Caco-2 (cell line): ENCODE results near the gene FAM107B. TPM values are rescaled to one million over a fixed set of nuclear protein-coding genes. Genes with fewer than 3 reads are reported as not detected.

Source experiments
- BruUV-seq: library from RNA; stranded (reverse); fragments of 400-500 nt; replicated peaks from 2 replicates; lab custom pipeline; 2021; lab: Mats Ljungman, UMichigan
- CTCF ChIA-PET: fragments of 300-600 bp; sonication (Branson Sonifier 250); formaldehyde crosslinking; loops from one replicate; lab custom pipeline; 2022; ENCODE audit warnings: antibody characterized with exemption; lab: Charles Lee
- POLR2A ChIA-PET: fragments of 300-600 bp; sonication (Branson Sonifier 250); formaldehyde crosslinking; loops from one replicate; lab custom pipeline; 2022; ENCODE audit warnings: antibody characterized with exemption; lab: Charles Lee
- DNase-seq, 2 experiments: peaks; one replicate each; pipeline versions ENCODE4 v3.0.0 to v3.0.0-alpha.2; 2020 to 2022
- H3K27me3 ChIP-seq: replicated peaks from 2 replicates; pipeline ENCODE4 v1.6.0; 2011; ENCODE audit warnings: low read length; ENCODE audit not compliant: control insufficient read depth, insufficient read depth
- H3K36me3 ChIP-seq: 2 replicates; pipeline ENCODE4 v1.5.1; 2011; ENCODE audit warnings: low read length; ENCODE audit not compliant: control insufficient read depth, insufficient read depth
- H3K4me1 ChIP-seq: fragments of 250-450 bp; sonication (Bioruptor Pico); 2 replicates; pipeline ENCODE4 v1.5.1; 2020; ENCODE audit warnings: mild to moderate bottlenecking
- H3K4me3 ChIP-seq: 2 replicates; pipeline ENCODE4 v1.5.1; 2011; ENCODE audit warnings: low read depth, mild to moderate bottlenecking, control low read depth, low read length
- H3K9me3 ChIP-seq: fragments of 250-450 bp; sonication (Bioruptor Pico); 2 replicates; pipeline ENCODE4 v1.5.1; 2020; ENCODE audit warnings: mild to moderate bottlenecking, moderate library complexity
- H3K27ac Mint-ChIP-seq: one replicate; pipeline ENCODE4 v1.8.0; 2022; ENCODE audit warnings: mixed read lengths; ENCODE audit not compliant: unreplicated experiment
- H3K27me3 Mint-ChIP-seq: one replicate; pipeline ENCODE4 v1.8.0; 2022; ENCODE audit warnings: mixed read lengths; ENCODE audit not compliant: insufficient read depth, unreplicated experiment
- H3K36me3 Mint-ChIP-seq: one replicate; pipeline ENCODE4 v1.8.0; 2022; ENCODE audit warnings: mild to moderate bottlenecking, mixed read lengths; ENCODE audit not compliant: insufficient read depth, unreplicated experiment
- H3K4me1 Mint-ChIP-seq: one replicate; pipeline ENCODE4 v1.8.0; 2022; ENCODE audit warnings: low read depth, mixed read lengths; ENCODE audit not compliant: unreplicated experiment
- H3K4me3 Mint-ChIP-seq: one replicate; pipeline ENCODE4 v1.8.0; 2022; ENCODE audit warnings: mild to moderate bottlenecking, moderate library complexity, mixed read lengths; ENCODE audit not compliant: unreplicated experiment
- H3K9me3 Mint-ChIP-seq: one replicate; pipeline ENCODE4 v1.8.0; 2022; ENCODE audit warnings: mixed read lengths; ENCODE audit not compliant: unreplicated experiment
- intact Hi-C: fragments of 100-400 bp; cut with micrococcal nuclease; formaldehyde crosslinking; loops from one replicate; pipeline ENCODE4 v1.10.0; 2022; ENCODE audit not compliant: unreplicated experiment
- total RNA-seq: library from RNA; stranded (reverse); gene quantifications from 2 replicates; pipeline ENCODE4 v1.2.3, GENCODE V29; 2022
- TF ChIP-seq, protein P1 (sequence below), 2 experiments: fragments of 200-600 bp in 1 of 2; IDR thresholded peaks; 1 replicate in 1 of 2; 2 replicates in 1 of 2; pipeline versions ENCODE4 v1.5.1 to v1.8.0; 2011 to 2022; ENCODE audit warnings: antibody characterized with exemption in 1 of 2, control low read depth in 1 of 2, inconsistent platforms in 1 of 2, low read depth in 1 of 2, low read length in 1 of 2, mild to moderate bottlenecking in 1 of 2, moderate library complexity in 1 of 2; ENCODE audit not compliant: insufficient read depth in 1 of 2, severe bottlenecking in 1 of 2, unreplicated experiment in 1 of 2

FAM107B gene
- total RNA-seq, 1 experiment from 2014 or later = 206 TPM

DNA sequence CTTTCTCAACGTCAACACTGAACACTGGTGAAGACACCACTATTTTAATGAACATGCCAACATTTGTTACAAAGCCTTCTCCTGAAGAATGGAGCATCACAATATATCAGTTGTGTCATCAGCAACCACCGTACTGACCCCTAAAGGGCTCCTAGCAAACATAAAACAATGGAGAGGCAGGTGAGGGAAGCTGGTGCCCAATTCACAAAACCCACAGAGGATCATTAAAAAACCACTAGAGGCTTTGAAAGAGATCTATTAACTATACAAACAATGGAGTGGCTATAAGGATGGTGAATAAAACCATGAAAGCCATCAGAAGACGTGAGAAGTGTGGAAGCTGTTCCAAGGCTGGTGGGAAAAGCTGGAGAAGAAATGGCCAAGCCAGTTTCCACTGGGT lies 150.8 kb downstream of the FAM107B start:
- peaks cover 7% of the 10 kb centered on the region for H3K4me1 Mint-ChIP-seq
- Histone ChIP-seq H3K4me3 (no peak overlapping the region), H3K36me3 (no peaks in the 10 kb centered on the region), H3K27me3 (no peaks in the 10 kb centered on the region), H3K4me1 (0 out of 2 replicates have a peak, but pooled peaks cover 9% of the 10 kb centered on the region), H3K9me3 (no peaks in the 10 kb centered on the region)
- intact Hi-C loops = no loop called here
- TF ChIP-seq, protein P1, sequence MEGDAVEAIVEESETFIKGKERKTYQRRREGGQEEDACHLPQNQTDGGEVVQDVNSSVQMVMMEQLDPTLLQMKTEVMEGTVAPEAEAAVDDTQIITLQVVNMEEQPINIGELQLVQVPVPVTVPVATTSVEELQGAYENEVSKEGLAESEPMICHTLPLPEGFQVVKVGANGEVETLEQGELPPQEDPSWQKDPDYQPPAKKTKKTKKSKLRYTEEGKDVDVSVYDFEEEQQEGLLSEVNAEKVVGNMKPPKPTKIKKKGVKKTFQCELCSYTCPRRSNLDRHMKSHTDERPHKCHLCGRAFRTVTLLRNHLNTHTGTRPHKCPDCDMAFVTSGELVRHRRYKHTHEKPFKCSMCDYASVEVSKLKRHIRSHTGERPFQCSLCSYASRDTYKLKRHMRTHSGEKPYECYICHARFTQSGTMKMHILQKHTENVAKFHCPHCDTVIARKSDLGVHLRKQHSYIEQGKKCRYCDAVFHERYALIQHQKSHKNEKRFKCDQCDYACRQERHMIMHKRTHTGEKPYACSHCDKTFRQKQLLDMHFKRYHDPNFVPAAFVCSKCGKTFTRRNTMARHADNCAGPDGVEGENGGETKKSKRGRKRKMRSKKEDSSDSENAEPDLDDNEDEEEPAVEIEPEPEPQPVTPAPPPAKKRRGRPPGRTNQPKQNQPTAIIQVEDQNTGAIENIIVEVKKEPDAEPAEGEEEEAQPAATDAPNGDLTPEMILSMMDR (IDR thresholded peaks at IDR 0.05; ENCODE audit: insufficient read depth in 1 of 2, low read depth in 1 of 2, low read length in 1 of 2, severe bottlenecking in 1 of 2, unreplicated experiment in 1 of 2) = no peak
- no peak overlapping the region for H3K27ac Mint-ChIP-seq
- H3K9me3 Mint-ChIP-seq = no peaks in the 10 kb centered on the region
- BruUV-seq = no TSS peak
- POLR2A ChIA-PET = no interaction called here
- DNase-seq = no peak
- CTCF ChIA-PET = no interaction called here
- no peak overlapping the region for H3K4me3 Mint-ChIP-seq
- H3K36me3 Mint-ChIP-seq = peaks cover 4% of the 10 kb centered on the region
- no peaks in the 10 kb centered on the region for H3K27me3 Mint-ChIP-seq

DNA sequence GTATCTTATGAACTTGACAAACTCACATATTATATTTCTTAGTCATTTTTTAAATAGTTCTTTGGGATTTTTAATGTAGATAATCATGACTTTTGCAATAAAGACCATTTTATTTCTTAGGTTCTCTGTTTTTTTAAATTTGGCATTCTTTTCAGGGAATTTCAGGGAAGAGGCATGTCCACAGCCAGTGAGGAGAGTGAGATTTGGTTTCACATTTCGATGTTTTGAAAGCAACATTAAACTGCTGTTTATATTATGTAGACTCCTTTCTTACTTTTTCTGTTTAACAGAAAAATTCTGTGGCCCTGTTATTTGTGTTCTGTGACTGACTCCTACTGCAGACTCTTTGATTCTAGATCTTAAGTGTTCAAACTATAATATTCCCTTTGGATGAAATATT lies 153.7 kb downstream of the FAM107B start:
- CTCF ChIA-PET = no interaction called here
- Mint-ChIP-seq H3K36me3 (peaks cover 4% of the 10 kb centered on the region), H3K9me3 (no peaks in the 10 kb centered on the region)

DNA sequence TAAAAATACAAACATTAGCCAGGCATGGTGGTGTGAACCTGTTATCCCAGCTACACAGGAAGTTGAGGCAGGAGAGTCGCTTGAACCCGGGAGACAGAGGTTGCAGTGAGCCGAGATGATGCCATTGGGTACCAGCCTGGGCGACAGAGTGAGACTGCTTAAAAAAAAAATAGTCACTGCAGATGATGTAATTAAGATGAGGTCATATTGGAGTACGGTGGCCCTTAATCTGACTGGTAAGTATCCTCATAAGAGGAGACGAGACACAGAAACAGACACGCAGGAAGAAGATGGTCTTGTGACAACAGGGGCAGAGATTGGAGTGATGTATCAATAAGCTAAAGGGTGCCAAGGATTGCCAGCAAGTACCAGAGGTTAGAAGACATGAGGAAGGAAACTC lies 156.0 kb downstream of the FAM107B start:
- Mint-ChIP-seq H3K4me1 (peaks cover 25% of the 10 kb centered on the region), H3K36me3 (no peaks in the 10 kb centered on the region), H3K27me3 (no peaks in the 10 kb centered on the region), H3K27ac (no peak overlapping the region), H3K9me3 (no peaks in the 10 kb centered on the region), H3K4me3 (no peak overlapping the region)
- no peak overlapping the region for H3K4me3 ChIP-seq
- CTCF ChIA-PET = no interaction called here
- BruUV-seq = no TSS peak
- POLR2A ChIA-PET = no interaction called here
- no peaks in the 10 kb centered on the region for H3K36me3 ChIP-seq
- no peaks in the 10 kb centered on the region for H3K27me3 ChIP-seq
- intact Hi-C loops = loop anchor here (5.0 kb wide), 1 partner anchor 204 kb away; no protein-coding TSS in a partner anchor
- H3K9me3 ChIP-seq = no peaks in the 10 kb centered on the region
- H3K4me1 ChIP-seq = peaks cover 9% of the 10 kb centered on the region; the same call in 1 of the 2 replicates
- TF ChIP-seq, protein P1 (IDR thresholded peaks at IDR 0.05; ENCODE audit: insufficient read depth in 1 of 2, low read depth in 1 of 2, low read length in 1 of 2, severe bottlenecking in 1 of 2, unreplicated experiment in 1 of 2) = no peak
- DNase-seq = no peak

More for the DNA sequence above, 153.7 kb downstream of the FAM107B start:
- BruUV-seq = no TSS peak
- TF ChIP-seq, protein P1 (IDR thresholded peaks at IDR 0.05; ENCODE audit: insufficient read depth in 1 of 2, low read depth in 1 of 2, low read length in 1 of 2, severe bottlenecking in 1 of 2, unreplicated experiment in 1 of 2) = no peak
- no peaks in the 10 kb centered on the region for H3K9me3 ChIP-seq
- DNase-seq = no peak
- H3K4me3 ChIP-seq = no peak overlapping the region
- Mint-ChIP-seq H3K27me3 (no peaks in the 10 kb centered on the region), H3K27ac (no peak overlapping the region), H3K4me1 (peaks cover 23% of the 10 kb centered on the region), H3K4me3 (no peak overlapping the region)
- no peaks in the 10 kb centered on the region for H3K27me3 ChIP-seq
- no peaks in the 10 kb centered on the region for H3K36me3 ChIP-seq
- intact Hi-C loops = no loop called here
- H3K4me1 ChIP-seq = peaks cover 9% of the 10 kb centered on the region; the same call in 1 of the 2 replicates
- POLR2A ChIA-PET = no interaction called here
